OCI-LY7 (cell line): ENCODE data around the gene BMP8B.

Source experiments
- CTCF ChIP-seq: fragments of 200-600 bp; sonication (generic); conservative IDR thresholded peaks from 2 replicates; pipeline ENCODE4 v1.5.1; 2014; ENCODE audit warnings: mild to moderate bottlenecking, antibody characterized with exemption, low read length, moderate library complexity, mixed read lengths
- EZH2phosphoT487 ChIP-seq: fragments of 200-600 bp; sonication (generic); IDR thresholded peaks from 2 replicates; pipeline ENCODE4 v1.6.1; 2018; ENCODE audit warnings: low read depth, borderline replicate concordance, mild to moderate bottlenecking, mixed run types, antibody characterized with exemption, low read length, moderate library complexity, mixed read lengths

GRCh38 chr1:39754906-39755504 lies 33.7 kb downstream of the BMP8B start:
- TF ChIP-seq CTCF (no peak), EZH2phosphoT487 (no peak)
